Endothelial cell (in vitro differentiated cells): Measurements from ENCODE around the gene SHKBP1. TPM values are rescaled to one million over a fixed set of nuclear protein-coding genes. Genes with fewer than 3 reads are reported as not detected.

Experiments used
- DNase-seq: peaks from one replicate; pipeline ENCODE4 v3.0.0; 2021; ENCODE audit warnings: low spot score
- H3K27ac Mint-ChIP-seq: one replicate; pipeline ENCODE4 v1.8.0; 2021; ENCODE audit warnings: mixed read lengths, inconsistent platforms; ENCODE audit not compliant: unreplicated experiment
- H3K27me3 Mint-ChIP-seq: one replicate; pipeline ENCODE4 v1.8.0; 2021; ENCODE audit warnings: mild to moderate bottlenecking, moderate library complexity, mixed read lengths, inconsistent platforms; ENCODE audit not compliant: unreplicated experiment
- H3K36me3 Mint-ChIP-seq: one replicate; pipeline ENCODE4 v1.8.0; 2021; ENCODE audit warnings: mild to moderate bottlenecking, low read depth, mixed read lengths, inconsistent platforms; ENCODE audit not compliant: unreplicated experiment
- H3K4me1 Mint-ChIP-seq: one replicate; pipeline ENCODE4 v1.8.0; 2021; ENCODE audit warnings: mild to moderate bottlenecking, mixed read lengths, inconsistent platforms; ENCODE audit not compliant: unreplicated experiment
- H3K4me3 Mint-ChIP-seq: one replicate; pipeline ENCODE4 v1.8.0; 2021; ENCODE audit warnings: mild to moderate bottlenecking, mixed read lengths, inconsistent platforms; ENCODE audit not compliant: unreplicated experiment
- H3K9me3 Mint-ChIP-seq: one replicate; pipeline ENCODE4 v1.8.0; 2021; ENCODE audit warnings: mixed read lengths, inconsistent platforms; ENCODE audit not compliant: unreplicated experiment
- total RNA-seq: library from RNA; stranded (reverse); fragmentation: NEBNext Ultra II Directional; extraction: Animal tissue kit (Norgen Biotek cat#: 25700); gene quantifications from one replicate; pipeline ENCODE4 v1.2.1, GENCODE V29; 2021; ENCODE audit not compliant: unreplicated experiment
- TF ChIP-seq, protein P1 (sequence below): fragments of 200-600 bp; sonication (generic); IDR thresholded peaks from one replicate; pipeline ENCODE4 v1.5.0; 2021; ENCODE audit warnings: antibody characterized with exemption; ENCODE audit not compliant: unreplicated experiment

SHKBP1 gene
- total RNA-seq, 1 donor from 2014 or later, result 84.6 TPM

DNA sequence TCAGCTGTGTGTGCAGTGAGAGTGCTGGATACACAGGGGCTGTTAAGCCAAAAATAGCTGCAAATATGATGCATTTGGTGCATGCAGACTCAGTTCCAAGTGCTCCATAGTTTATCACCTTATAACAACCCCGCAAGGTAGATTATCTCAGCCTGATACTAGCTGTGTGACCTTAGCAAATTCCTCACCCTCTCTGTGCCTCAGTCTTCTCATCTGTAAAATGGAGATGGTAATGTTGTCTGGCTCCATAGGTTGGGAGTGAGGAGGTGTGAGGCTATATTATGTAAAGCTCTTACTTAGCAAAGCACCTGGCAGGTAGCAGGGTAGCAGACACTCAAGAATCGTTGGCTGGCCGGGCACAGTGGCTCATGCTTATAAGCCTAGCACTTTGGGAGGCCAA, 23.8 kb upstream of the SHKBP1 start:
- Mint-ChIP-seq H3K36me3 (peaks cover 3% of the 10 kb centered on the region), H3K4me3 (no peak overlapping the region), H3K9me3 (no peaks in the 10 kb centered on the region), H3K27me3 (peaks cover 26% of the 10 kb centered on the region), H3K27ac (no peak overlapping the region), H3K4me1 (peaks cover 2% of the 10 kb centered on the region)
- TF ChIP-seq, protein P1, sequence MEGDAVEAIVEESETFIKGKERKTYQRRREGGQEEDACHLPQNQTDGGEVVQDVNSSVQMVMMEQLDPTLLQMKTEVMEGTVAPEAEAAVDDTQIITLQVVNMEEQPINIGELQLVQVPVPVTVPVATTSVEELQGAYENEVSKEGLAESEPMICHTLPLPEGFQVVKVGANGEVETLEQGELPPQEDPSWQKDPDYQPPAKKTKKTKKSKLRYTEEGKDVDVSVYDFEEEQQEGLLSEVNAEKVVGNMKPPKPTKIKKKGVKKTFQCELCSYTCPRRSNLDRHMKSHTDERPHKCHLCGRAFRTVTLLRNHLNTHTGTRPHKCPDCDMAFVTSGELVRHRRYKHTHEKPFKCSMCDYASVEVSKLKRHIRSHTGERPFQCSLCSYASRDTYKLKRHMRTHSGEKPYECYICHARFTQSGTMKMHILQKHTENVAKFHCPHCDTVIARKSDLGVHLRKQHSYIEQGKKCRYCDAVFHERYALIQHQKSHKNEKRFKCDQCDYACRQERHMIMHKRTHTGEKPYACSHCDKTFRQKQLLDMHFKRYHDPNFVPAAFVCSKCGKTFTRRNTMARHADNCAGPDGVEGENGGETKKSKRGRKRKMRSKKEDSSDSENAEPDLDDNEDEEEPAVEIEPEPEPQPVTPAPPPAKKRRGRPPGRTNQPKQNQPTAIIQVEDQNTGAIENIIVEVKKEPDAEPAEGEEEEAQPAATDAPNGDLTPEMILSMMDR, result no peak
- DNase-seq, result no peak

DNA sequence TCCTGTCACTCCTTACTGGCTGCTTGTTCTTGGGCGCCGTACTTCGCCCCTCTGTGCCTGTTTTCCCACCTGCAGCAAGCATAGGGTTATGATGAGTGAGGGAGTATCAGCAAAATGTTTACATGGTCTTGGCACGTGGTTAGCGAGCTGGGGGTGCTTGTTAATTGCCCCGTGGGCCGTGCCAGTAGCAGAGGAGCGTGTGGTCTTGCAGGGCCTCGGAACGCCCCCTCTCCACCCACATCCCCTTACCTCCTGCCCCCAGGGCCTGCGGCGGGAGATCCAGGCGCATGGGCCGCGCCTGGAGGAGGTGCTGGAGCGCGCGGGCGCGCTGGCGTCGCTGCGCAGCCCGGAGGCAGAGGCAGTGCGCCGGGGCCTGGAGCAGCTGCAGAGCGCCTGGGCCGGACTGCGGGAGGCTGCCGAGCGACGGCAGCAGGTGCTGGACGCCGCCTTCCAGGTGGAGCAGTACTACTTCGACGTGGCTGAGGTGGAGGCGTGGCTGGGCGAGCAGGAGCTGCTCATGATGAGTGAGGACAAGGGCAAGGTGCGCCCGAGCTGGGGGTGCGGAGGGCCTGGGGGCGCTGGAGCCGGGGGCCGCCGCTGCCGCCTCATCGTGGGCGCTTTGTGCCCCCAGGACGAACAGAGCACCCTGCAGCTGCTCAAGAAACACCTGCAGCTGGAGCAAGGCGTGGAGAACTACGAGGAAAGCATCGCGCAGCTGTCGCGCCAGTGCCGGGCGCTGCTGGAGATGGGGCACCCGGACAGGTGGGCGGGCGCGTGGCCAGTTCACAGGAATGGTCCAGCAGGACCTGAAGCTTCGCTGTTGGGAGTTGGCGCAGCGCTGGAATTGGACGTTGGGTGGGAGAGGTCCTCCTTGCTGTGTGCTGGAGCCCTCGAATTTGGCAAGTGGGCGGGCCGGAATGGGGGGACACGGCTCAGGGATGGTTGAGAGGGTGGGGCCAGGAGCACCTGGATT, 22.5 kb upstream of the SHKBP1 start:
- Mint-ChIP-seq H3K4me1 (no peaks in the 10 kb centered on the region), H3K27me3 (peaks cover 23% of the 10 kb centered on the region), H3K4me3 (no peak overlapping the region), H3K36me3 (peaks cover 3% of the 10 kb centered on the region), H3K9me3 (no peaks in the 10 kb centered on the region), H3K27ac (no peak overlapping the region)
- TF ChIP-seq, protein P1, result no peak
- DNase-seq, result no peak

DNA sequence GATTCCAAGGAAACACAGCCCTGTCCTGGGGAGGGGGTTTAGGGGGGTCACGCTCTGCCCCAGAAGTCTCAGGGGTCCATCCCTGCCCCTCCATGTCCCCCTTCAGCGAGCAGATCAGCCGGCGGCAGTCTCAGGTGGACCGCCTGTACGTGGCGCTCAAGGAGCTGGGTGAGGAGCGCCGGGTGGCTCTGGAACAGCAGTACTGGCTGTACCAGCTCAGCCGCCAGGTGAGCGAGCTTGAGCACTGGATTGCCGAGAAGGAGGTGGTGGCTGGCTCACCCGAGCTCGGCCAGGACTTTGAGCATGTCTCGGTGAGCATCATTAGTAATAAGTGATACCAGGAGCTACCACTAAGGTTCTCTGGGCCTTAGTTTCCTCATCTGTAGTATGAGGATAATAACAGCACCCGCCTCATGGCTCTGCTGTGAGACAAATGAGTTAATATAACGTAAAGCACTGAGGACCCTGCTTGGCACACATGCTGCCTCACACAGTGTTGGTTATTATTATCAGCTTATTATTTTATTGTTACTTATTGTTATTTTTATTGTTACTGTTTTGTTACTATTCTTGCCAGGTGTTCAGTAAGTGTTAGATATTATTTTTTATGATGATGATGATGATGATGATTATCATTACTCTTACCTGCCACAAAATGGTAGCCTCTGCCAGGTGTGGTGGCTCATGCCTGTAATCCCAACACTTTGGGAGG, 20.5 kb upstream of the SHKBP1 start:
- Mint-ChIP-seq H3K36me3 (peaks cover 3% of the 10 kb centered on the region), H3K9me3 (no peaks in the 10 kb centered on the region), H3K4me1 (no peaks in the 10 kb centered on the region), H3K27me3 (peaks cover 20% of the 10 kb centered on the region), H3K4me3 (no peak overlapping the region), H3K27ac (no peak overlapping the region)
- TF ChIP-seq, protein P1, result no peak
- DNase-seq, result no peak

DNA sequence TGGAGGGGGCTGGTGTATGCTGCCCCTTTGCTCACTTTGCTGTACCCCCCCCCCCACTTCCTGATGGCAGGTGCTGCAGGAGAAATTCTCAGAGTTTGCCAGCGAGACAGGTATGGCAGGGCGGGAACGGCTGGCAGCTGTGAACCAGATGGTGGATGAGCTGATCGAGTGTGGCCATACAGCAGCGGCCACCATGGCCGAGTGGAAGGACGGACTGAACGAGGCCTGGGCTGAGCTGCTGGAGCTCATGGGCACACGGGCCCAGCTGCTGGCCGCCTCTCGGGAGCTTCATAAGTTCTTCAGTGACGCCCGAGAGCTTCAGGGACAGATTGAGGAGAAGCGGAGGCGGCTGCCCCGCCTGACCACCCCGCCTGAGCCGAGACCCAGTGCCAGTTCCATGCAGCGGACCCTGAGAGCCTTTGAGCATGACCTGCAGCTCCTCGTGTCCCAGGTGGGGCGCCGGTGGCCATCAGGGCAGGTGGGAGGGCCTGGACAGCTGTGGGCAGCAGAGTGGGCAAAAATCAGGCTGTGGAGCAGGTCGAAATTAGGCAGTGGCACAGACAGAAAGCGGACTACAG, 19.6 kb upstream of the SHKBP1 start:
- DNase-seq, result no peak
- no peak overlapping the region for H3K27ac Mint-ChIP-seq
- peaks cover 23% of the 10 kb centered on the region for H3K27me3 Mint-ChIP-seq
- H3K9me3 Mint-ChIP-seq, result no peaks in the 10 kb centered on the region
- no peak overlapping the region for H3K4me3 Mint-ChIP-seq
- H3K4me1 Mint-ChIP-seq, result no peaks in the 10 kb centered on the region
- peaks cover 3% of the 10 kb centered on the region for H3K36me3 Mint-ChIP-seq
- TF ChIP-seq, protein P1, result no peak
